ENCODE measurements around the gene CTNND2. TPM values are rescaled to one million over a fixed set of nuclear protein-coding genes. Genes with fewer than 3 reads are reported as not detected.

CTNND2 gene
- total RNA-seq, 1 donor from 2014 or later = 66.9 TPM

DNA sequence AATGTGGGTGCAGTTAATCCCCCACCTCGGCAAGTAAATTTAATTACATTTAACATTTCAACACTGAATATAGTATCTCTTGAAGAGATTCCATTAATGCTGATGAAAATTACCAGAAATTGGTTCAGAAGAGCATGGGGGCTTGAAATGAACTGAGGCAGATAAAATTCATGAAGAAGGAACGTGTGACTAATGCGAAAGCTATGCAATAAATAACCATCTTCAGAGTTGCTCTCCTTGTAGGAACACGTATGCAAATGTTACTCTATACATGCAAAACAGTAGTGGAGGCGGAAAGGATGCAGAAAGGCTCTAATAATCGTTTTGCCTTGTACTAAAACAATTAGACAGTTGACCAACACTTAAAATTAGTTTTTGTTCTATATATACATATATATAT lies 320.2 kb downstream of the CTNND2 start:
- no peak for DNase-seq

DNA sequence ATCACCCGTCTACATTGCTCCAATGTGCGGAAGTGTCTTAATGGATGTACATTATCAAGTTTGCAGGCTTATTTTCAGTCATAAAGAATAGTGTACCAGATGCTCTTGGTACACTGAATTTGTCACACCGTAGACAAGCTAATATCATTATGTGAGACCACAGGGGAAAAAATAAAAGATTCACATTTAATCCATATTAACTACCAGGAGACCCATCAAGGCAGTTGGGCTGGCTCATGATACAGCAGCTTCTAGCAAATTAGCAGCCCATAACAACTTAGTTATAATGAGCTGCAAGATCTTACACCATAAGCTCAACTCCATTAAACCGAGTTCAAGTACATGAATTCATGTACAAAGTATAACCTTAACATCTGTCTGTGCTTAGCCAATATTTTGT lies 324.9 kb downstream of the CTNND2 start:
- no peak for DNase-seq

DNA sequence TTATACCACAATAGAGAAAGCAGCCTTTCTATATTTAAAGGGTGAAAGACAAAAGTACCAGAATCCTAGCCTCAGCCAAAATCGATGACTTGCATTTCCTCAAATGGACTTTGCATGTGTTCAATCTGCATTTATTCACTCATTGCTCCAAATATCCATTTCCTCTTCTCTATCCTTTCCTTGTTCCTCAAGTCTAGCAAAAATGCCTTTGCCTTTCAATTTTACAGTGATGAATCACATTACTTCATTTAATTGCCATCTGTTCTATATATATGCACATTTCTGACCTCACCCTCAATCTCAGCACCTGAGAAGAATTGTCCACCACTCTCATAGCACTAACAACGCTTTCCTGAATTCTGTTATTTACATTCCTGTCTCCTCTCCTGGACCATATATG lies 329.5 kb downstream of the CTNND2 start:
- no peak for DNase-seq

DNA sequence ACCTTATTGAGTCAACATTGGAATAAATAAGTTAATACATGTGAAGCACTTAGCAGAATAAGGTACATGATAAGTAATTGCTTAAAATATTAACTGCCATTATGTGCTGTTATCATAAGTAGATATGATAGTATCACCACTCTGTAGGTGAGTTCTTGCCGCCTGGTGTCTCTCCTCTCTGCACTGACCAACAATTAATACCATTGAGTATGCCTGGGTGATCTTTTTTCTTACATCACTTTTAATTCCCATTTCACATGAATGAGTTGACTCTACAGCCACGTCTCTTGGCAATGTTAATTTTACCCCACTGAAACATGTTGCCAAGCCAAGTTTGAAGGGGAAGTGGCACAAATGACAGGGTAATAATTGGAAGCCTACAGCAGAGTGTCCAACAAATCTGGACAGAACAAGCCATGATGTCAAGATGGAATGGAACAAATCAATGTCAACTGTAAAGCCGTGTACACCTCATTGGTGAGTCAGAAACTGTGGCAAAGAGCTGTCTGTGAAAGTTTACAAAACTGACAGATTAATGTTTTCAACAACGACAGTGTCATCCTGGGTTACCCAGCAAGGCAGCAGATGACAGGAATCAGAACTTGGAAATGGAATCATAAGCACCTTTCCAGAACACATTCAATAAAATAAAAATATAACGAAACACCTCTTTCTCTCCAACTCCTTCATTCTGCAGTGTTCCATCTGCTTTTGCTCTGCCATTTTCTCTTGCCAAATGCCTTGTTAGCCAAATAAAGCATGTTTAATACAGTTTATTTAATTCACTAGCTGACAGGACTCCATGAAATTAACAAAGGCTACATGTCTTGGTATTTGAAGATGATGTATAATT lies 330.9 kb downstream of the CTNND2 start:
- no peak for DNase-seq

DNA sequence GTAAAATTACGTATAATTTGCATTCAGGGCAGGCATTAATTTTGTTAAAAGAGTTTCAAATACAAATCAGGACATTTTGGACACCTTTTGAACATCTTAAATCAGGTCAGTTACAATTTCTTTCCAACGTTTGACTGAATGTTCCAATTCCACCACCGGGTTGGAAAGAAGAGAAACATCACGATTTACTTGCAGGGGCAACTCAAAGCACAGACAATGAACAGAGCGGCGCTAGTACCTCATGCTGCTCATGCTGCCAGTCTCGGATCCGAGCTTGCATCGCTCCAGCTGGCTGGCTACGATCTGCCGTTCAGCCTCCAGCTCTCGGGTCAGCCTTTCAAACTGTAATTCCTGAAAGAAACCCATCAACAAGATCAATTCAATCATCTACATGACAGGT lies 339.5 kb downstream of the CTNND2 start:
- peak; percentile 58 for DNase-seq

DNA sequence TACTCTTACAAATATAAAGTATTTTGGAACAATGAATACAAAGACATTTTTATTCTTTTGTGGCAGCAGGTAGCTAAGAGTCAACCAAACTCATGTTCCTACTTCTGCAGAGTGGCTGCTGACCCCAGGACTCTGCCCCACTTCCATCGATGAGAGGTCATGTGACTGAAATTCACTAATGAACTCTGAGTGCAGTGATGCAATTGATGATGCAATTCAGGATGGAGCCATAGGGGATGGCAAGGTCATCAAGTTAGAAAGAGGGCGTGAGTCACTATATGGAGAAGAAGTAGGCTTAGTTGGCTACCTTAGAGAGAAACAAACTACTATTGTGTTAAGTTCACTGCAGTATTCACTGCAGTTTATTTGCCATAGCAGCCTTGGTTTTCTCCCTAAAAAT lies 340.4 kb downstream of the CTNND2 start:
- no peak for DNase-seq

DNA sequence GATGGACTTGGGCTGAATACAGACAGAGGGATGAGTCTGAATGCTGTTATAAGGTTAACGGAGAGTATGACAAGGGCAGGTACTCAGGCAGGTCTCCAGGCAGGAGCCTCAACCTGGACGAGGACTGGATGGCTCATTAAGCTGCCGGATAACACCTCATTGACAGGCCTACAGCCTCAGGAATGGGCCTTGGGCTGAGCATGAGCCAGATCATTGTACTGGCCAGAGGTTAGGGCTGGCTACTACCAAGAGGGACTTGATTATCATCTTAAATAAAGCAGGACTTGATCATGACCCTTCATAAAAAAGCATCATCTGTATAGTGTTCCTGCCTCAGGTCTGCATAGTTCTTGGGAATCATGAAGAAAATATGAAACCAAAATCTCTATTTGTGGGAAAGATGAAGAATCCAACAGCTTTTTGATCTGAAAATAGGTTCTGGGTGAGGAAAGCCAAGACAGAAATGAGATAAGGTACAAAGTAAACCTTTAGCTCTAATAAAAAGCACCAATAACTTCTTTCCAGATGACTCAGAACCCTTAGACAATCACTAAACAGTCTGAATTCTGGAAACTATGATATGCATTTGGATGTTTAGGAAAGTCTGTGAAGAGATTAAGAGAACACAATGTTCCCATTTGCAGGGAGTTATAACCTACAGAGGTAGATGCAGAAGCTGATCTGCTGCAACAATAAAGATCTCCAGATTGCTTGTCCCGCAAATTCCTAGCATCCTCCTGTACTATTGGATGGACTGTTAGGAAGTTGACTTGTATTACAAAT lies 343.1 kb downstream of the CTNND2 start:
- no peak for DNase-seq

DNA sequence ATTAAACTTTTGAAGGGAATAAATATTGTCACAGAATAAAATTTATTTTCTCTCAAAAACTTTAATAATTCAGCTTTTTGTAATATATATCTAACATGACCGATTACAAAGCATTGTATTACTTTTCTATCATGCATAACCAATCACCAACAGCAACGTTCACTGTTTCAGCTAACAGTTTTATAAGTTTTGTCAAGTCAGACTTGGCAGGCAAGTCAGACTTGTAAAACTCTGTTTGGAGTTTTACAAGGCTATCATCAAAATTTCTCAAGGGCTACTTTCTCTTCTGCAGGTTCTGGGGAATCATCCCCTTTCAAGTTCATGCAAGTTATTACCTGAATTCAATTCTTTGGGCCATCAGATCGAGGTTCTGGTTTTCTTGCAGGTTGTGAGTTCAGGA lies 347.2 kb downstream of the CTNND2 start:
- no peak for DNase-seq

DNA sequence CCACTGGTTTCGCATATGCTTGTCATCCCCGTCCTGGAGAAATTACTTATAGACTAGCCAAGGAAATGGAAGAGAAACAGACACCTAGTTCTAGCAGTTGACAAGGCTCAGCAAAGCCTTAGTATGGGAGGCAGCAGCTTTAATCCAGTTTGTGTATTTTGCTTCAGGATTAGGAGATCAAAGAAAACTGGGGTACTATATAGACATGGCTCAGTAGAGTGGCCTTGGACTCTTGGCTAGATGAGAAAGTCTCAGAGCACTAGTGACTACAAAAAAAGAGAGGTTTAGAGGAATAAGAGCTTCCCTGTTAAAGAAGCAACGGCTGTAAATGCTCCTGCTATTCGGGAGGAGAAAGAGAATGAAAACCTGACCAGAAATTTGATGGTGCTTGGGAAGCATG lies 349.1 kb downstream of the CTNND2 start:
- DNase-seq = no peak

DNA sequence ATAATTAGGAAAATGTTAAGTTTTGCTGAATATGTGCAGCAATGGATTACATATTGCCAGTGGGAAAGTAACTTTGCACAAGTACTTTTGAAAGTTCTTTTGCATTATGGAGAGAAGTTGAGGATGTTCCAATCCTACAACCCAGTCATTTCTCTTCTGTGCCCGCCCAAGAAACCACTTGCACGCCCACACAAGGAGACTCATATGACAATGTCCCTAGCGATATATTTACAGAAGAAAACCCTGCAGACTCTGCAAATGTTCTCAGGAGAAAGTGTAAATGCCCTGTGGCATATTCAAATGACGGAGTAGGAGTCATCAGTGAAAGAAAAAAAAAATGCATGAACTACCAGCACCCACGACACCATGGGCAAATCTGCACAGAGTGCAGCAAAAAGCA lies 356.5 kb downstream of the CTNND2 start:
- DNase-seq = no peak

DNA sequence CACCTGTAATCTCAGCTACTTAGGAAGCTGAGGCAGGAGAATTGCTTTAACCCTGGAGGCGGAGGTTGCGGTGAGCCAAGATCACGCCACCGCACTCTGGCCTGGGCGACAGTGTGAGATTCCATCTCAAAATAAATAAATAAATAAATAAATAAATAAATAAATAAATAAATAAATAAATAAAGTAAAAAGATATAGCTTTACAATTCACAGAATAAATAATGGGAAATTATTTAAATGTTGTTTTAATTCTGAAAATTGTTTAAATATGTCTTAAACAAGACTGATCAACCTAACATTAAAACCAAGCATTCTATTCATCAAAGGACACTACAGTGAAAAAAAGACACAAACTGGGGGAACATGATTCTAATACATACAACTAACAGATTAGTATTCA lies 357.1 kb downstream of the CTNND2 start:
- no peak for DNase-seq

DNA sequence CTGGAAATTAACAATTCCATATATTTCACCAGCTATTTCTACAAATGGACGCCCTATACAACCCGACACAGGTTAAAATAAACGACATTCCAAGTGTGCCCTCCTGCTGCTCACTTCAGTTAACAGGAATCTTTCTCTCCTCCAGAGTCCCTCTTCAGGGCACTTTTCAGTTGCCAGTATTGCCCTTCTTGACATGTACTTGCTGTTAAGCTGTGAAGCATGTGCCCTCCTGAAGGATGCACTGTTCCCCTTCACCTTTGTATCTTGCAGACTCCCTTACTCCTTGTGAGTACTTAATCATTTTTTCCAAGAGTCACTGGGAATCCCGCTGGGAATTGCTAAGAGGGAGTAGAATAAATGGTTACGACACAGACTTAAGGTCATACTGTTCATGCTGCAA lies 364.1 kb downstream of the CTNND2 start:
- DNase-seq = no peak

DNA sequence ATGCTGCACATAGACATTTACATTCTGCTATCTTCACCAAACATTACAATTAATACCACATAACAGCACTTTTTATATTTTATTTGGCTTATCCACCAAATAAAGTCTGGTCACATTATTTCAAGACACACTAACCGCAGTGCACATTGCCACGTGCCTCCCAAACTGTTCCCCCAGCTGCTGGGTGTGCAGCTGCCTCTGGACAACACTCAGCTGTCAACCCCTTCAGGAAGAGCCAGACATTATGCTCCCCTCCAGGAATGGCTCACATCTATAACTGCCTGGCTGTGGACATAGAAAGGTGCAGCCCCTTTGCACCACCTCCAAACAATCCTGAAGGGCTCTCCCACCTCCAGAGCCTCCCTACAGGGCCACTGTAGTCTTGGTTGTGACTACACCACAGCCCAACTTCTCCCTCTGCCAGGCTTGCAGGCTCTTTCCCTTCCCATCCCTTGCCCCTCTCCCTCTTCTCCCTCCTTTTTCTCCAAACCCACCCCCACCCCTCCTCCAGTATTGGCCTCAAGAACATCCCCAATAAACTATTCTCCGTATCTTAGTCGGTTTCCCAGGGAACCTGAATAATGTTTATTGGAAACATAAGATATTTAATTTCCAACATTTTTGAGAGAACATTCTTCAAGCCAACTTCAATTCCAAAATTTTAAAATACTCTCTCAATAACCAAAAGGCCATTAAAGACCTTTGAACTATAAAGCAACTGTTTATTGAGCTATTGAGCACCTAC lies 372.3 kb downstream of the CTNND2 start:
- DNase-seq = no peak

DNA sequence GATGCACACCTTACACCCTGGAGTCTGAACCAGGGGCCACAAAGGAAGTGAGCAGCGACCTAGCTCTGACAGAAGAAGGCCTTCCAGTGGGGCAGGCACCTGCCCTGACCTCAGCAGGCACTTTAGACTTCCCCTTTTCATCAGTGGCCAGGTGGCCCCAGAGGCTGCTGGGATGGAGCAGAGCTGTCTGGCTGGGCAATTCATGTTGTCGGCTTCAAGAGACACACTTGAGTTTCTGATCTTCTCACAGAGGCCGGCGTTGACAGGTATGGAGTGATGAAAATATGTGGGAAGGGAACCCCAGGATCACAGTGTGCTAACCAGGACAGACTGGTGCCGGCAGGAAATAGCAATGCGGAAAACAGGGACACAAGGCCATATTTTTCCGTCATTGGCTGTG lies 375.5 kb downstream of the CTNND2 start:
- DNase-seq = no peak

DNA sequence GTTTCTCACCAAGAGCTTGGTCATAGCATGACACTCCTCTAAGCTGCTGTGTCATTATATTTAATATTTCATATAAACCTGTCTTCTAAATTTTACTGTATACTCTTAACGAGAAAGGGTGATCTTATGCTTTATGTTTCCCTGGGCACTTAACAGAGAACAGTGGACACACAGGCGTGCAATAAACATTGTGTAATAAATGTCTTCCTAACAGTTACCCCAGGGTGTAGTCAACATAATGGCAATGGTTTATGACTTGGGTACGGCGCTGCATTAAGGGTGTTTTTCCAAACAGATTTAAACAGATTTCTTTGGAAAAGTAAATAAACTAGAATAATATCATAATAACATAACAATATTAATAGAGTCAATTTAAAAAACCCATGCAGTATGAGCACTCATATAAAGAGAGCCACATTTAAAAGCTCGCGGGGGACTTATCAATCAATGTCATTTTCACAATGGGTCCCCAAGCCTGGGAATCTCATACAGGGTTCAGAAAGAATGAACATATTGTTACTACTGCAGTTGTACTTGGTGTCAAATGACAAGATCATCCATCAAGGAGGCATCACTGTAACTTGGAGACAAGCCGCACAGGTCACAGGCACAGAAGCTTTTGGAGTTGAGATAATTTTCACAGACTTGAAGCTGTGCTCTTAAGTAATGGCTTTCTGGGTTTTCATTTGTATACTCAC lies 376.4 kb downstream of the CTNND2 start:
- no peak for DNase-seq

DNA sequence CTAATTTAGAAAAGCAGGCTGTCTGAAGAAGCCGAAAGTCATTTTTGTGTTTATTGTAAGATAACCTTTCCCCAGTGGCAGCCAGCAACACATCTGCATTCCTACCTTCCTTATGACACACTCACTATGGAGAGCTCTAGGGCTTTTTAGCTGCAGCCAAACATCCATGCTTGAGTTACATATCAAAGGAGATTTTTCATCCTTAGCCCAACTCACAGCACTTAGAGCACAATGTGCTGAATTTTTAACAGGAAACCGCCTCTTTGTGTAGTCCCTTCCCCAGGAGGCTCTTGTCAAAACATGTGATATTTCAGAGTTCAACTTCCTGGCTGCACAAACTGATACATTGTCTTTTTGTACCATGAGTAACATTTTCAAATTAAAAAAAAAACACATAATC lies 379.2 kb downstream of the CTNND2 start:
- DNase-seq = no peak

DNA sequence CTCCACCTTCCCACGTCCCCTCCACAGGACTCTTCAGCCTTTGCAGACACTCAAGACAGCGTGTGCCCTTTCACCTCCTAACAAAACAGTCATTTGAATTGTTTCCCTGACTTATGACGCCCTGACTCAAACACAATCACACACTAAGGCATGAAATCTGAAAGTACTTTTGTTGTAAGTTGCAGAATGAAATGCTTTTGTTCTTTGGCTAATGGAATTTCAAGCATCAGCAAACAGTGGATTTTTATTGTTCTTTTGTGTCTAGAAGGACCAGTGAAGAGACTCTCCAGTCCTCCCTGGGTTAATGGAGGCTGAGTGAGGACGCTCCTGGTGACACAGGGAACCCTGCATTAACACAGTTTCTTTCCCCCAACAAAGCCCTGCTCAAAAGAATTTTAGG lies 380.1 kb downstream of the CTNND2 start:
- DNase-seq = no peak

DNA sequence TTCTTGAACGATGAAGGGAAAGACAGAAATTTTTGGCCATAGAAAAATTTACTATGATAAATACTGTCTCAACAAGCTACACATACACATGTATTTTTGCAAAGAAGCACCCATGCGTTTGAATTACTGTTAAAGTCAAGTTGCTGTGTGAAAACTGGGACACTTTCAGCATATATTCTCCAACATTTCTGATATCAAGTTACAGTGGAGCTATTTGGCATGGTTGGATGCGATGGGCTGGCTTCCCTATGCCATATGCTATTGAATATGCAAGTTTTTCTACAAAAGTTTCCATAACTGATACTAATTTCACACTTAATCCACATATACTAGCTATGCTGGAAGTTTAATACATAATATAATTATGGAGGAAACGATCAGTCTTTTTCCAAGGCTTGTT lies 381.4 kb downstream of the CTNND2 start:
- DNase-seq = no peak

DNA sequence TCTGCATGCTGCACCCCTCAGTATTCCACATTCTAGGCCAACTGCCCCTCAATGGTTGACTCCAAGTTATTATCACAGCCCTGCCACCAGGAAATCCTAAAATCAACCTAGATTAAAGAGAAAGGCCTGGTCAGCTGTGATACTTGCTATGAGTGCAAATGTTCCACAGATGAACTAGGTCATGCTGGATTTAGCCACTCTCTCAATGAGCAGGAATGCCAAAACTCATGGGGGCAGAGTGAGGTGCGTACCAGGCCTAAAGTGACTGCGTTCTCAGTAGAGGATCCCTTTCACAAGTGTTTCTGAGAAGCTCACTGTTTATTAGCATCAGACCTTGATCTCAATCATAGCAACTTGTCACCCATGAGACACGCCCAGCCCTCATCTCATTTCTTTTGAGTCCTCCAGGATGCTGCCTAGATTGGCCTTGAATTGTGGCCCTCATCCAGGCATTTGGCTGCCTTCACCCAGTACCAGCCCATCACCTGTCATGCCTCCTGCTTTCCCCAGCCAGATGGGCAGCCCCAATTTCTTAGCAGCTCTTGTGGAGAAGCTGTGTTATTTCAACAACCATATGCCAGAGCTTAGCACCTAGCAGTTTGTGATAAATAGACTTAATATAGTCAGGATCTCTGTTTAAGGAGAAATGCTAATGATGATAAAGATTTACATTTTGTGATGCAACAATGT lies 383.9 kb downstream of the CTNND2 start:
- peak; percentile 27 for DNase-seq

DNA sequence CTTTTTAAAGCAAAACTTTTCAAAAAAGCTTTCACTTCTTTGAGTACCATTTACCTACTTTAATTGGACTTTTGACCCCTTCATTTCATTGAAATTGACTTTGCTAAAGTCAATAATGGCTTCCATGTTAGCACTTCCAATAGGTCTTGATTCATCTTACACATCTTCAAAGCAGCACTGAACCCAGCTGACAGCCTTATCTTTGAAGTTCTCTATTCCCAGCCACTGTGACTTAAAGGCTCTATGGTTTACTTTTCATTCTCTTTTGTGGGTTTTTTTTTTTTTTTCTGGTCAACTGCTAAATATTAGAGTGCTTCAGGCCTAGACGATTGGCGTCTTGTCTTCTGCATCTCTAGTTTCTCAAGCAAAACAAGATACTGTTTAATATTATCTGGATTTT lies 385.0 kb downstream of the CTNND2 start:
- no peak for DNase-seq

DNA sequence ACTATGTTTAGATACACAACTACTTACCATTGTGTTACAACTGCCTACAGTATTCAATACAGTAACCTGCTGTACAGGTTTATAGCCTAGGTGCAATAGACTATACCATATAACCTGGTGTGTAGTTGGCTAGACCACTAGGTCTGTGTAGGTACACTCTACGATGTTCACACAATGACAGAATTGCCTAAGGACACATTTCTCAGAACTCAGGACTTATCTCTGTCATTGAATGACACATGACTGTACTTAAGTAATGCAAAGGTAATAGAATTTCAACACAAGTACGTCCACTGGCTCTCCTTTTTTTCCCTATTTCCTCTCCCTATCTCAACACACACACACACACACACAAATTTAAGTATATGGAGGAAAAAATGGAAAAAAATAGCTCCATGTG lies 385.6 kb downstream of the CTNND2 start:
- no peak for DNase-seq
